PC-3 (cell line): ENCODE data around the gene DPF3. TPM values are rescaled to one million over a fixed set of nuclear protein-coding genes. Genes with fewer than 3 reads are reported as not detected.

ENCODE experiments used
- ATAC-seq: fragments of 200-7000 bp; cut with Tn5 transposase; 2 replicates; pipeline ENCODE4 v1.9.1; 2020; ENCODE audit warnings: mild to moderate bottlenecking, moderate library complexity
- BruUV-seq: library from RNA; stranded (reverse); fragments of 400-500 nt; replicated peaks from 2 replicates; lab custom pipeline; 2021; lab: Mats Ljungman, UMichigan
- CTCF ChIA-PET: fragments of 300-600 bp; sonication (Branson Sonifier 250); formaldehyde crosslinking; loops from one replicate; lab custom pipeline; 2022; ENCODE audit warnings: antibody characterized with exemption; lab: Charles Lee
- POLR2A ChIA-PET: fragments of 300-600 bp; sonication (Branson Sonifier 250); formaldehyde crosslinking; loops from one replicate; lab custom pipeline; 2022; ENCODE audit warnings: antibody characterized with exemption; ENCODE audit not compliant: unreplicated experiment; lab: Charles Lee
- DNase-seq: peaks from one replicate; pipeline ENCODE4 v3.0.0-alpha.2; 2015
- H2AFZ ChIP-seq: fragments of 300-600 bp; sonication (generic); 2 replicates; pipeline ENCODE4 v1.6.0; 2016; ENCODE audit warnings: antibody characterized with exemption, low read length
- H3F3A ChIP-seq: fragments of 300-600 bp; sonication (generic); one replicate; pipeline ENCODE4 v1.6.0; 2017; ENCODE audit warnings: antibody characterized with exemption, low read length, control low read depth, mild to moderate bottlenecking; ENCODE audit not compliant: unreplicated experiment
- H3K27ac ChIP-seq: fragments of 300-600 bp; sonication (generic); 2 replicates; pipeline ENCODE4 v1.5.1; 2016; ENCODE audit warnings: mild to moderate bottlenecking, low read length
- H3K27me3 ChIP-seq: fragments of 300-600 bp; sonication (generic); 2 replicates; pipeline ENCODE4 v1.6.1; 2016; ENCODE audit warnings: low read length, mixed read lengths
- H3K36me3 ChIP-seq: fragments of 300-600 bp; sonication (generic); 2 replicates; pipeline ENCODE4 v1.6.1; 2016; ENCODE audit warnings: low read depth, mixed run types, low read length, mixed read lengths
- H3K4me1 ChIP-seq: fragments of 300-600 bp; sonication (generic); 2 replicates; pipeline ENCODE4 v1.5.1; 2016; ENCODE audit warnings: low read length; ENCODE audit not compliant: insufficient read depth
- H3K4me2 ChIP-seq: fragments of 300-600 bp; sonication (generic); 2 replicates; pipeline ENCODE4 v1.6.0; 2016; ENCODE audit warnings: low read length
- H3K4me3 ChIP-seq: fragments of 300-600 bp; sonication (generic); 2 replicates; pipeline ENCODE4 v1.5.1; 2016; ENCODE audit warnings: mild to moderate bottlenecking, low read length, mixed read lengths
- H3K79me2 ChIP-seq: fragments of 300-600 bp; sonication (generic); 2 replicates; pipeline ENCODE4 v1.6.1; 2017; ENCODE audit warnings: low read length, mixed read lengths
- H3K9ac ChIP-seq: fragments of 300-600 bp; sonication (generic); 2 replicates; pipeline ENCODE4 v1.6.0; 2016; ENCODE audit warnings: mild to moderate bottlenecking, low read length
- H3K9me2 ChIP-seq: fragments of 300-600 bp; sonication (generic); replicated peaks from 2 replicates; pipeline ENCODE4 v1.6.1; 2016; ENCODE audit warnings: mixed run types, low read length, mixed read lengths
- H3K9me3 ChIP-seq: fragments of 300-600 bp; sonication (generic); 2 replicates; pipeline ENCODE4 v1.6.1; 2016; ENCODE audit warnings: low read length, mixed read lengths
- H4K20me1 ChIP-seq: fragments of 300-600 bp; sonication (generic); 2 replicates; pipeline ENCODE4 v1.6.1; 2016; ENCODE audit warnings: low read length, mixed read lengths
- CTCF ChIP-seq: fragments of 300-600 bp; sonication (generic); conservative IDR thresholded peaks from 2 replicates; pipeline ENCODE4 v1.5.1; 2017; ENCODE audit warnings: antibody characterized with exemption, low read depth, mild to moderate bottlenecking, low read length
- EZH2 ChIP-seq: fragments of 300-600 bp; sonication (generic); IDR thresholded peaks from one replicate; pipeline ENCODE4 v1.6.1; 2017; ENCODE audit warnings: antibody characterized with exemption, mild to moderate bottlenecking, low read length; ENCODE audit not compliant: unreplicated experiment
- EZH2phosphoT487 ChIP-seq: fragments of 300-600 bp; sonication (generic); IDR thresholded peaks from 2 replicates; pipeline ENCODE4 v1.6.1; 2018; ENCODE audit warnings: mild to moderate bottlenecking, antibody characterized with exemption, low read length, borderline replicate concordance
- intact Hi-C: fragments of 100-400 bp; cut with micrococcal nuclease; formaldehyde crosslinking; loops from 2 replicates; pipeline ENCODE4 v1.9.0; 2023
- total RNA-seq: library from RNA; depleted of rRNA; stranded (reverse); fragments of >200 nt; gene quantifications from 2 replicates; pipeline ENCODE4 v1.2.3, GENCODE V29; 2014

DPF3 gene
- total RNA-seq, 1 experiment from 2014 or later = 16.6 TPM

DNA sequence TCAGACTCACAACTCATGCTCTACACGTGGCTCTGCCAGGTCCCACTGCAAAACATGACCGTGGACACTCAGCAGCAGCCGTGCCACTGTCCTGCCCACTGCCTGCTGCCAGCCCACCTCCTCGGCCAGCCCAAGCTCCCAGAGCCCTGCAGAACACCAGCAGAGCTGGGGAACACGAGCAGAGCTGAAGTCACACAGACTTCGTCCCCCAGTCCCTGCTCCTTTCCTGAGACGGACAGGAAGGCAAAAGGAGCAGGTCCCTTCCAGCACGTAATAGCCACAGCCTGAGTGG is 152.1 kb downstream of the DPF3 start:
- ChIA-PET CTCF (no interaction called here), POLR2A (no interaction called here)
- H3K9me3 ChIP-seq = no peaks in the 10 kb centered on the region
- H3K27me3 ChIP-seq = no peaks in the 10 kb centered on the region
- H4K20me1 ChIP-seq = no peaks in the 10 kb centered on the region
- no peak for ATAC-seq
- peaks cover 4% of the 10 kb centered on the region for H3F3A ChIP-seq
- no peak overlapping the region for H3K9ac ChIP-seq
- intact Hi-C loops = no loop called here
- no peak overlapping the region for H3K4me3 ChIP-seq
- no peak overlapping the region for H2AFZ ChIP-seq
- H3K27ac ChIP-seq = no peak overlapping the region
- H3K9me2 ChIP-seq = no peaks in the 10 kb centered on the region
- no peaks in the 10 kb centered on the region for H3K79me2 ChIP-seq
- no peaks in the 10 kb centered on the region for H3K36me3 ChIP-seq
- BruUV-seq = no TSS peak
- TF ChIP-seq EZH2 = no peak
- TF ChIP-seq CTCF = no peak
- TF ChIP-seq EZH2phosphoT487 = no peak
- peaks cover 22% of the 10 kb centered on the region for H3K4me1 ChIP-seq
- no peak overlapping the region for H3K4me2 ChIP-seq
- DNase-seq = no peak

GRCh38 chr14:72740966-72741825 is 152.7 kb downstream of the DPF3 start:
- H3K79me2 ChIP-seq = no peaks in the 10 kb centered on the region
- no peak overlapping the region for H3K27ac ChIP-seq
- no peak overlapping the region for H3K9ac ChIP-seq
- H3F3A ChIP-seq = peaks cover 4% of the 10 kb centered on the region
- H4K20me1 ChIP-seq = no peaks in the 10 kb centered on the region
- DNase-seq = no peak
- ATAC-seq = no peak
- H3K9me3 ChIP-seq = no peaks in the 10 kb centered on the region
- intact Hi-C loops = no loop called here
- TF ChIP-seq EZH2 = no peak
- no peak for TF ChIP-seq CTCF
- TF ChIP-seq EZH2phosphoT487 = no peak
- H3K36me3 ChIP-seq = no peaks in the 10 kb centered on the region
- BruUV-seq = no TSS peak
- ChIA-PET POLR2A (no interaction called here), CTCF (no interaction called here)
- peaks cover 16% of the 10 kb centered on the region for H3K4me1 ChIP-seq
- H3K9me2 ChIP-seq = no peaks in the 10 kb centered on the region
- H3K27me3 ChIP-seq = no peaks in the 10 kb centered on the region
- no peak overlapping the region for H3K4me3 ChIP-seq
- no peak overlapping the region for H3K4me2 ChIP-seq
- no peak overlapping the region for H2AFZ ChIP-seq

DNA sequence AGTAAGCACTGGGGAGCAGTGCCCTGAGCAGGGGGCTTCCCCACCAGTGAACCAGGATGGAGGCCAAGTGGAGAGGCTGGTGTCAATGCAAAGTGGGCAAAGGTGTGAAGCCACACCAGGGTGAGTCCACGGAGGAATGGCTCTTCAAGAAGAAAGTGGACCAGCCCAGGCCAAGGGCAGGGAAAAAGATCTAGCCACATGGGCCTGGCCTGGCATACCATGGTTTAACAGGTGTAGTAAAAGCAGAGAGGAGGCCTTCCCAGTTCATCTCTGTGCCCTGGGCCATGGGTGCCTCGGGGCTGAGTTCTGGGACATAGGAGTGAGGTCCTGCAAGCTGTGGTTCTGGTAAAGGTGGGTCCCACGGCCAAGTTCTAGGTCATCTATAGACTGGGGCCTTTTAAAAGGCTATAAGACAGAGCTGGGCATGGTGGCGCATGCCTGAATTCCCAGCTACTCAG is 153.4 kb downstream of the DPF3 start:
- no peaks in the 10 kb centered on the region for H4K20me1 ChIP-seq
- no peak for ATAC-seq
- intact Hi-C loops = no loop called here
- no peak overlapping the region for H2AFZ ChIP-seq
- H3K9me3 ChIP-seq = no peaks in the 10 kb centered on the region
- H3K27ac ChIP-seq = no peak overlapping the region
- H3K4me1 ChIP-seq = peaks cover 10% of the 10 kb centered on the region; the same call in 1 of the 2 replicates
- no peaks in the 10 kb centered on the region for H3F3A ChIP-seq
- no peak overlapping the region for H3K9ac ChIP-seq
- H3K4me3 ChIP-seq = no peak overlapping the region
- no peak overlapping the region for H3K4me2 ChIP-seq
- no peaks in the 10 kb centered on the region for H3K9me2 ChIP-seq
- ChIA-PET POLR2A (no interaction called here), CTCF (no interaction called here)
- no peak for DNase-seq
- H3K27me3 ChIP-seq = no peaks in the 10 kb centered on the region
- BruUV-seq = no TSS peak
- no peaks in the 10 kb centered on the region for H3K79me2 ChIP-seq
- H3K36me3 ChIP-seq = no peaks in the 10 kb centered on the region
- TF ChIP-seq EZH2phosphoT487 = no peak
- no peak for TF ChIP-seq EZH2
- TF ChIP-seq CTCF = no peak
